Right cardiac atrium (tissue), 5 donors: Measurements from ENCODE around the gene VPS13C. TPM values are rescaled to one million over a fixed set of nuclear protein-coding genes. Genes with fewer than 3 reads are reported as not detected.

ENCODE experiments used
- ATAC-seq, 2 donors: fragments of 200-7000 bp; cut with Tn5 transposase; one replicate each; pipeline versions ENCODE4 v1.8.0 to v1.9.1; 2020; ENCODE audit warnings: moderate library complexity in 2 of 2, mild to moderate bottlenecking in 1 of 2
- DNase-seq, 3 donors: peaks; one replicate each; pipeline ENCODE4 v3.0.0-alpha.2; 2020
- H3K27ac ChIP-seq: one replicate; pipeline ENCODE4 v1.5.1; 2013; ENCODE audit warnings: mild to moderate bottlenecking, low read length, control low read depth, moderate library complexity
- H3K27me3 ChIP-seq: one replicate; pipeline ENCODE4 v1.6.1; 2013; ENCODE audit not compliant: control insufficient read depth, insufficient read depth
- H3K4me1 ChIP-seq: one replicate; pipeline ENCODE4 v1.6.1; 2013; ENCODE audit warnings: low read length; ENCODE audit not compliant: control insufficient read depth, insufficient read depth
- H3K4me3 ChIP-seq: one replicate; pipeline ENCODE4 v1.5.1; 2013; ENCODE audit warnings: low read length, control low read depth
- H3K9me3 ChIP-seq: one replicate; pipeline ENCODE4 v1.6.1; 2013; ENCODE audit warnings: low read length; ENCODE audit not compliant: control insufficient read depth
- WGBS: extraction: QIAGEN DNeasy Blood & Tissue Kit; methylation state at CpG from one replicate; pipeline ENCODE4 v1.1.7; 2013; 5-methylcytosine and 5-hydroxymethylcytosine counted together
- intact Hi-C, 4 donors: fragments of 100-400 bp; cut with DNase I; formaldehyde crosslinking; loops; one replicate each; pipeline versions ENCODE4 v1.11.0 to v1.14.0; 2022 to 2023
- polyA plus RNA-seq: library from polyadenylated mRNA; stranded (reverse); fragments of 200-250 nt; gene quantifications from one replicate; pipeline ENCODE4 v1.2.3, GENCODE V29; 2013
- total RNA-seq, 4 donors: library from RNA; stranded (reverse); fragmentation: NEBNext Ultra II Directional; extraction: Animal tissue kit (Norgen Biotek cat#: 25700); gene quantifications; one replicate each; pipeline ENCODE4 v1.2.1, GENCODE V29; 2021
- donor health status: healthy with polysubstance abuse.
- donor health status: DM: no; HTN: yes; CAD: no.
- donor health status: DM: no; HTN: no; CAD: no.
- donor health status: DM: no; HTN: yes; CAD: no; lungs with severe emphysema.
- donor health status: DM: yes; HTN: yes; CAD: no.

VPS13C gene
- total and polyA plus RNA-seq, 5 donors, result 14.5 to 41.3 (median 36.1) TPM

- no peaks in the 10 kb centered on the region for H3K27me3 ChIP-seq
- 85% methylated on average over 7 of the region's 7 CpGs for WGBS
- no peak overlapping the region for H3K4me3 ChIP-seq
- no peaks in the 10 kb centered on the region for H3K4me1 ChIP-seq
- ATAC-seq (no peak), DNase-seq (no peak)
- H3K9me3 ChIP-seq, result no peaks in the 10 kb centered on the region
- intact Hi-C loops, result no loop called here
- no peak overlapping the region for H3K27ac ChIP-seq
Measured at GRCh38 chr15:61816856-61817255, 243.4 kb downstream of the VPS13C start.

DNA sequence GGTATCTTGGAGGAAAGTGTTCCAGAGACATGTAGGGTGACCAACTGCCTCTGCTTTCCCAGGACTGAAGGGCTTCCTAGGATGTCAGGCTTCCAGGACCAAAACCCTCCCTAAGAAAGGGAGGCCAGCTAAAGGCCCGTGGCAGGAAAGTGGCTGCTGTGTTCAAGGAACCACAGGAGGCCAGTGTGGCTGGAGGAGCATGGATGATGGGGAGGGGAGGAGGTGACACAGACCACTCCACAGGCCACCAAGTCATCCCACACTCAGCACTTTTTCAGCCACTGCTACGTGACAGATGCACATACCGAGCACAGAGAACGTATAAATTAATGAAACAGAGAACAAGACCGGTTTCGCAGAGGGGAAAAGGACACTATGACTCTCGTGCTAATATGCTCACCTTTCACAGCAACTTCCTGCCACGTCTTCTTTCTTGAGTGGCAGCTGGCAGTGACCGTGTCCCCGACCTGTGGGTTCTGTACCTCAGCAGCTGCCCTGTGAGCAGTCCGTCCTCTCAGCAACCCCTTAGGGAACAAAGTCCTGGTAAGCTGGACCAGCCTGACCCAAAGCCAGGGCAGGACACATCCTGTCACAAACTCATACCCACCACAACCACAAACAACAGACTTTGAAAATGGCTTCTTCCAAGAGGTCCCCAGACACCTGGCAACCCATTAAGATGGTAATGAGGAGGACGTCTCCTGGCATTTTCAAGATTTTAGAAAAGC lies 244.7 kb downstream of the VPS13C start:
- Histone ChIP-seq H3K27me3 (no peaks in the 10 kb centered on the region), H3K27ac (no peak overlapping the region), H3K9me3 (no peaks in the 10 kb centered on the region), H3K4me1 (no peaks in the 10 kb centered on the region), H3K4me3 (no peak overlapping the region)
- DNase-seq (no peak), ATAC-seq (no peak)
- 81% methylated on average over 12 of the region's 12 CpGs for whole genome bisulfite sequencing
- intact Hi-C loops, result no loop called here

GRCh38 chr15:61812476-61812875 lies 247.8 kb downstream of the VPS13C start:
- intact Hi-C loops, result no loop called here
- ATAC-seq (no peak), DNase-seq (no peak)
- no peak overlapping the region for H3K4me3 ChIP-seq
- 89% methylated on average over 6 of the region's 6 CpGs for WGBS
- H3K9me3 ChIP-seq, result no peaks in the 10 kb centered on the region
- H3K4me1 ChIP-seq, result no peaks in the 10 kb centered on the region
- no peak overlapping the region for H3K27ac ChIP-seq
- no peaks in the 10 kb centered on the region for H3K27me3 ChIP-seq

GRCh38 chr15:61811952-61812351 lies 248.3 kb downstream of the VPS13C start:
- Histone ChIP-seq H3K4me3 (no peak overlapping the region), H3K4me1 (no peaks in the 10 kb centered on the region), H3K9me3 (no peaks in the 10 kb centered on the region), H3K27me3 (no peaks in the 10 kb centered on the region), H3K27ac (no peak overlapping the region)
- DNase-seq (no peak), ATAC-seq (no peak)
- intact Hi-C loops, result no loop called here
- WGBS, result 73% methylated on average over 8 of the region's 8 CpGs

GRCh38 chr15:61809216-61809615 lies 251.0 kb downstream of the VPS13C start:
- Histone ChIP-seq H3K9me3 (no peaks in the 10 kb centered on the region), H3K27ac (no peak overlapping the region), H3K27me3 (no peaks in the 10 kb centered on the region), H3K4me1 (no peaks in the 10 kb centered on the region), H3K4me3 (no peak overlapping the region)
- DNase-seq (no peak), ATAC-seq (no peak)
- intact Hi-C loops, result no loop called here
- WGBS, result 92% methylated on average over 7 of the region's 7 CpGs

DNA sequence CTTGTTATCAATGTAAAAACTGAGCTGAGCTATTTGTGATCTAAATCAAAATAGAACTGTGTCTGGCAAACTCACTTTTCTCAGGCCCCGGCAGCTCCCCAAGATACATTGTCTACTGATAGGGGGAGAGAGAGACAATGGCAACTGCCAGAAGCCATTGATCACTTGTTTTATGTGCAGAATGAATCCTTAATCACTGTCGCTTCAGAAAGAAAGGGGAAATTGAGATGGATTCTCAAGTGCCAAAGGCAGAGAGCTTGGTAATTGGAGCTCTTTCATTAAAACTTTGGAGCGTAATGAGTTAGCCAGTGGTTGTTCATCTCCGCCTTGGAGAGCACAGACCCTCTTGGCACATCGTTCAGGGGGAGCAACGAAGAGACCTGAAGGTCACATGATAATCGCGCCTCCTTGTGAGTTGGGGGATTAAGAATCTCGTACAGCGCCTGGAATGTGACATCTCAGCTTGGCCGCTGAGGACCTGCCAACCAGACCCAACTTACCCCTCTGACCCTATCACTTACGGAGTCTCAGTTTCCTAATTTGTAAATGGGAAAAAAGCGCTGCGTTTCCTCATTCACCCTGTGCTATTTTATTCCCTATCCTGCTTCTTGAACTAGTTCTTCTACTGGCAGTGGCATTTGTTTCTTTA lies 252.8 kb downstream of the VPS13C start:
- intact Hi-C loops, result no loop called here

More for the DNA sequence above, 252.8 kb downstream of the VPS13C start:
- 83% methylated on average over 14 of the region's 14 CpGs for WGBS
- no peak overlapping the region for H3K27ac ChIP-seq
- no peak for DNase-seq
- H3K4me3 ChIP-seq, result no peak overlapping the region
- no peaks in the 10 kb centered on the region for H3K4me1 ChIP-seq
- H3K27me3 ChIP-seq, result no peaks in the 10 kb centered on the region
- no peaks in the 10 kb centered on the region for H3K9me3 ChIP-seq
- ATAC-seq, result no peak

Other genes starting within 250 kb of the VPS13C start
- not detected for gene C2CD4A, start 6.5 kb upstream of the VPS13C start, total RNA-seq
- 0.02 TPM for gene C2CD4A, start 6.5 kb upstream of the VPS13C start, polyA plus RNA-seq
- 1 to 10 TPM; 1.4 to 2.4 (median 1.6) TPM for gene C2CD4B, start 104.8 kb upstream of the VPS13C start, total RNA-seq
- 2.8 TPM for gene C2CD4B, start 104.8 kb upstream of the VPS13C start, polyA plus RNA-seq